GM21367 (cell line): ENCODE measurements around the gene HSPD1.

Experiments
- ATAC-seq: cut with Tn5 transposase; IDR thresholded peaks from one replicate; pipeline ENCODE4 v1.9.1; 2021; ENCODE audit not compliant: unreplicated experiment

Gene HSPD1

DNA sequence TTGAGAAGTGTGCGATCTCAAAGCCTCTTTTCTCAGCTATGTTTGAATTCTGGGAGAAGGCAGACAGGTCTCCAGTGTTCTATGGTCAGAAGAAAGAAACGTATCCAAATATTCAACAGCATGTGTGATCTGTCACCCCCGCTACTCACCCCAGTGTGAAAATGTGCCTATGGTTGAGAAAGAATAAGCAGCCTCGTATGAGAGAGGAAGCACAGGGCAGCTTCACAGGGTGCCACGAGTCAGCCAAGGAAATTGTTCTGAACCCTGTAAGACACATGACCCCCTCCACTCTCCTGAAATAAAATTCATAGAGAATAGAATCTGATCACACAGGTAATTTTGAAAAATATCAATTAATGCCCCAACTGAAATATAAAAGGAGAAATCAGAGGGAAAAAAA lies 56.8 kb downstream of the HSPD1 start:
- no peak for ATAC-seq

- ATAC-seq: no peak
These were observed 62.3 kb downstream of the HSPD1 start for GRCh38 chr2:197437380-197437779.
